HG03521 (cell line): Measurements from ENCODE around the gene BMP2.
A peak's percentile ranks its signal among the peaks of the same experiment; 100 is the strongest.

ENCODE experiments used
- ATAC-seq: cut with Tn5 transposase; IDR thresholded peaks from one replicate; pipeline ENCODE4 v1.9.1; 2021; ENCODE audit warnings: mild to moderate bottlenecking, moderate library complexity; ENCODE audit not compliant: unreplicated experiment

Gene BMP2

GRCh38 chr20:6828794-6829423 lies 61.4 kb downstream of the BMP2 start:
- peak; percentile 84 for ATAC-seq

GRCh38 chr20:6829510-6830116 lies 62.1 kb downstream of the BMP2 start:
- no peak for ATAC-seq
